Small intestine (tissue), 7 donors: ENCODE results near the gene UGT1A5. TPM values are rescaled to one million over a fixed set of nuclear protein-coding genes. Genes with fewer than 3 reads are reported as not detected.

Experiments used
- DNase-seq, 2 donors: peaks; one replicate each; pipeline versions ENCODE4 v3.0.0 to v3.0.0-alpha.2; 2013
- FAIRE-seq: peaks from 2 replicates; lab custom pipeline; 2012; peaks lifted over from hg19 to GRCh38; lab: Jason Lieb, UNC
- H3K27ac ChIP-seq, 3 donors: one replicate each; pipeline ENCODE4 v1.5.1; 2013; ENCODE audit warnings: low read length in 2 of 3, mild to moderate bottlenecking in 2 of 3, control low read depth in 1 of 3, inconsistent platforms in 1 of 3, low read depth in 1 of 3, moderate library complexity in 1 of 3
- H3K27me3 ChIP-seq, 3 donors: one replicate each; pipeline ENCODE4 v1.6.1; 2013; ENCODE audit warnings: low read length in 3 of 3, inconsistent platforms in 1 of 3; ENCODE audit not compliant: control insufficient read depth in 3 of 3, insufficient read depth in 3 of 3
- H3K36me3 ChIP-seq, 3 donors: one replicate each; pipeline ENCODE4 v1.6.1; 2013; ENCODE audit warnings: low read length in 3 of 3, inconsistent platforms in 1 of 3, low read depth in 1 of 3, mild to moderate bottlenecking in 1 of 3, moderate library complexity in 1 of 3; ENCODE audit not compliant: control insufficient read depth in 3 of 3, insufficient read depth in 2 of 3
- H3K4me1 ChIP-seq, 3 donors: one replicate each; pipeline ENCODE4 v1.6.1; 2013; ENCODE audit warnings: low read length in 2 of 3, inconsistent platforms in 1 of 3, low read depth in 1 of 3, mild to moderate bottlenecking in 1 of 3, moderate library complexity in 1 of 3; ENCODE audit not compliant: control insufficient read depth in 3 of 3, insufficient read depth in 2 of 3
- H3K4me3 ChIP-seq, 3 donors: one replicate each; pipeline ENCODE4 v1.5.1; 2013; ENCODE audit warnings: low read length in 3 of 3, control low read depth in 1 of 3, inconsistent platforms in 1 of 3, low read depth in 1 of 3, mild to moderate bottlenecking in 1 of 3, moderate library complexity in 1 of 3
- H3K9me3 ChIP-seq, 2 donors: one replicate each; pipeline ENCODE4 v1.6.1; 2013; ENCODE audit warnings: low read depth in 1 of 2, low read length in 1 of 2; ENCODE audit not compliant: control insufficient read depth in 2 of 2, insufficient read depth in 1 of 2
- WGBS, 3 donors: extraction: QIAGEN DNeasy Blood & Tissue Kit; methylation state at CpG; one replicate each; pipeline ENCODE4 v1.1.7; 2013; 5-methylcytosine and 5-hydroxymethylcytosine counted together
- polyA plus RNA-seq, 4 donors: library from polyadenylated mRNA; stranded (reverse) in 3 of 4; unstranded in 1 of 4; fragments of 200-250 nt in 3 of 4; fragments of 120-200 nt in 1 of 4; gene quantifications; one replicate each; pipeline versions ENCODE4 v1.2.1 to v1.2.3, GENCODE V29; 2013
- donor health status: healthy with polysubstance abuse.
- donor health status: control.
- donor health status: control.
- donor health status: Bipolar disorder and iron deficiency.
- donor health status: healthy.

The UGT1A5 gene
- polyA plus RNA-seq, 4 donors, result 0.15 to 15.4 (median 0.48) TPM; not detected in 1

DNA sequence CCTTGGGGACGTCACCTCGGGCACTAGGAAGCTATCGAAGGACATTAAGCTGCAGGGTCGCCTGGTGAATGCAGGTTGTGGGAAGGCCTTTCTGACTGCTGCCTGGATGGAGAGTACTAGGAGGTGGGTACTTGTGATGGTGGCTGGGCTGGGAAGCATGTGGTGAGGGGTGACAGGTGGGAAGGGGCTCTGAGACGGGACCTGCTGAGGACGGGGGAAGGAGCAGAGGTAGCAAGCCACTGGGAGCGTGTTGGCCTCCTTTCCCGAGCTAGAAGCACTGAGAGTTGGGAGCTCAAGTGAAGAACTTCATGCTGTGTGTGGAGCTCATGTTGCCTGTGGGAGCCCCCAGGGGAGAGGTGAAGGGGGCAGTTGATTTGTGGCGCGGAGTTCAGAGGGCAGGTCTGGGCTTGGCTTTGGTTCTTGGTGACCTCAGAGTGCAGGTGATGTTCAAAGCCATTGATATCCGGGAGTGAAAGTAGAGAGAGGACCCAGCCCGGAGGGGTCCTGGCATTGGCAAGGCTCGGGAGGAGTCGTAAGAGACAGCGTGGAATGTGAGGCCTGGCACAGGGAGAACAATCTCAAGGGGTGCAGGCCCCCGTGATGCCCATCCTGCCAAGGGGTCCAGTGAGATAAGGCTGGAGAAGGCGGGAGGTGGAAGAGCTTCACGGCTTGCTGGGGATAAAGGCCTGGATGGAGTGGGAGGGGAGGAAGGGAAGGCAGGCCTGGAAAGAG lies 78.6 kb downstream of the UGT1A5 start:
- Histone ChIP-seq H3K27ac (no peak overlapping the region), H3K4me3 (no peak overlapping the region), H3K9me3 (no peaks in the 10 kb centered on the region), H3K36me3 (no peaks in the 10 kb centered on the region), H3K4me1 (peaks cover 0 to 14% (median 0%) of the 10 kb centered on the region in 3 donors), H3K27me3 (no peaks in the 10 kb centered on the region)
- FAIRE-seq, result no peak
- DNase-seq, result no peak
- WGBS, 3 donors, result 86 to 91% (median 90%) methylated on average over 18 of the region's 18 CpGs

DNA sequence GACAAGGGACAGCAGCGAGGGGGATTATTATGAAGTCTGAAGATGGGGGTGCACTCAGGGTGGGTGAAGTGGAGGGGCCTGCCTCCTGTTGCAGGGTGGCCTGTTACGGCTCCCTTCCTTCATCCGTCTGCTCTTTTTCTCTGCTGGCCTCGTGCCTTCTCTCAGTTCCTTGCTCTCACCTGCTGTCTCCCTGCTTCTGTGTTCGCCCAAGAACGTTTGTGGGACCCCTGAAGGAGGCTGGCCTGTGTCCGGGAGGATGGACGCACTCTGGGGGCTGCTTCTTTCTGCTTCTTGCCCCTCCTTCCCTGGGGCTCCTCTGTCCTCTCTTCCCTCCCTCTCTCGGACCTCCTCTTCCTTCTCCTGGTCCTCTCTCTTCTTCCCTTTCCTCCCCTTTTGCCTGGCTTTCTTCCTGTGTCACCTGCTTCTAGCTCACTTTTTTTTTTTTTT lies 79.2 kb downstream of the UGT1A5 start:
- DNase-seq (no peak), FAIRE-seq (no peak)
- Histone ChIP-seq H3K4me1 (peaks cover 0 to 14% (median 0%) of the 10 kb centered on the region in 3 donors), H3K36me3 (no peaks in the 10 kb centered on the region), H3K9me3 (no peaks in the 10 kb centered on the region), H3K27me3 (no peaks in the 10 kb centered on the region), H3K4me3 (no peak overlapping the region), H3K27ac (no peak overlapping the region)
- WGBS, 3 donors, result 82 to 90% (median 84%) methylated on average over 9 of the region's 9 CpGs

DNA sequence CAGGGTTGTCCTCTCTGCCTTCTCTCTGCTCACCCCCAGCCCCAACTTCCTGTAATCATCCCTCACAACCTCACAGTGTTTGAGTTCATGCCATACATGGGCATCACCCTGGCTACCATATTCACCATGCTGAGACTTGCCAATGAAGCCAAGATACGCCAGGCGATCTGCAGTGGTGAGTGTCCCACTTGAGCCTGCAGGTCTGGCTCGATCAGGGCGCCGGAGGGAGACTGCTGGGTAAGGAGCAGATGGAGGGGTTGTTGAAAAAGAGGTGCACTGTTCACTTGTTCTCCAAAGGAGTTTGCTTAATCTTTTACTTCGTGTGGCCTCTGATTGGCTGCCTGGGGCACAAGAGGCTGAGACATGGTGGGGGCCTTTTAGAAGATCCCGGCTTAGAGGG lies 80.0 kb downstream of the UGT1A5 start:
- 89 to 91% (median 89%) methylated on average over 7 of the region's 7 CpGs for WGBS, 3 donors
- no peaks in the 10 kb centered on the region for H3K27me3 ChIP-seq
- H3K27ac ChIP-seq, result no peak overlapping the region
- no peak for DNase-seq
- no peaks in the 10 kb centered on the region for H3K9me3 ChIP-seq
- no peaks in the 10 kb centered on the region for H3K36me3 ChIP-seq
- H3K4me3 ChIP-seq, result no peak overlapping the region
- H3K4me1 ChIP-seq, result peaks cover 0 to 14% (median 0%) of the 10 kb centered on the region in 3 donors
- no peak for FAIRE-seq

DNA sequence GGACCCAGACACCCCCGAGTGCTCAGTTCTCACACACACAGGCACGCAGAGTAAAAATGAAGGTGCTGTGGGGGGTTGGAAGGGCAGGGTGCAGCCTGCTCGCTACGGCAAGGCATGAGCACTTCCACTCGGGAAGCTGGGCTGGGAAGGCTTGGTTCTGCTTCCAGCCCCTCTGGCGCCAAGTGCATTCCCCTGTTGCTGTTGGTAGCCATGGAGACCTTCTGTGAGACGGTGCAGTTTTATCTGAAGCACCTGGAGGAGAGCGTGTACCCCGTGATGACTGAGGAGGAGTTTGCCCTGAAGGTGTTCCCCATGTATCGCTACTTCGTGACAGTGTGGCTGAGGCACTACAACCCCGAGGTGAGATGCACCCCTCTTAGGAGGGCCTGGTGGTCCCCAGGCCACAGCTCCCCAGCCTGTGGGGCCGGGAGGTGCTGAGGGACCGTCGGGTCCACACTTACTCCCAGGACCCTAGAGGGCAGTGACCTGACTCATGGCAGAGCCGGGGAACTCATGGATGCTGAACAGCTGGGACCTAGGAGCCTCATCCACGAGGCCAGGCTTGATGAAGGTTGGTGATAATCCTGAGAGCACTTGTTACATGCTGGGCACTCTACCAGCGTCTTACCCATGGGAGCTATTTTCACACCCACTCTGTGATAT lies 80.9 kb downstream of the UGT1A5 start:
- no peak for FAIRE-seq
- no peaks in the 10 kb centered on the region for H3K9me3 ChIP-seq

DNA sequence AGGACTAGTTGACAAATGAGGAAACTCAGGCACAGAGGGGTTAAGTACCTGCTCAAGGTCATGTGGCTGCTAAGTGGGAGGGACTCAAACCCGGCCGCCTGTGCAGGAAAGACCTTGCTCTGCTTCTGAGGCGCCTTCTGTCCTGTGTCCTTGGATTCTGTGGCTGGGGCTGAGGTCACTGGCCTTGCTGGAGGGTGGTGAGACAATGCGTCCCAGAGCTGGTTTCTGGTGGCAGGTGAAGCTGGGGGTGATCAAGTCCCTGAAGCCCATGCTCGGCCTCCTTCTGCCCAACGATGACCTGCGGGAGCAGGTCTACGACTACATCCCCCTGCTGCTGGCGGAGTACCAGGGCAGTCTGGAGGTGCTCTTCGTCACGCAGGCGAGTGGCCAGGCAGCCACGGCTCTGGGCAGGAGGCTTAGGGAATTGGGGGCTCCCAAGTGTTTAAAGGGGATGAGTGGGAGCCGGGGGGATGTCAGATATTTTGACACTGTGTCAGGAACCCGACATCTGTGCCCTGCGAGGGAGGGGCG lies 81.5 kb downstream of the UGT1A5 start:
- Histone ChIP-seq H3K27ac (no peak overlapping the region), H3K4me3 (no peak overlapping the region), H3K4me1 (peaks cover 0 to 14% (median 0%) of the 10 kb centered on the region in 3 donors), H3K27me3 (no peaks in the 10 kb centered on the region), H3K36me3 (no peaks in the 10 kb centered on the region), H3K9me3 (no peaks in the 10 kb centered on the region)
- DNase-seq (peak in 1 of 2 donors; percentile 38), FAIRE-seq (no peak)
- 76 to 79% (median 76%) methylated on average over 17 of the region's 17 CpGs for WGBS, 3 donors

More for the DNA sequence above, 80.9 kb downstream of the UGT1A5 start:
- no peaks in the 10 kb centered on the region for H3K36me3 ChIP-seq
- DNase-seq, result peak; percentile 11 to 74
- H3K4me3 ChIP-seq, result no peak overlapping the region
- H3K4me1 ChIP-seq, result peaks cover 0 to 14% (median 0%) of the 10 kb centered on the region in 3 donors
- H3K27me3 ChIP-seq, result no peaks in the 10 kb centered on the region
- WGBS, 3 donors, result 40 to 67% (median 44%) methylated on average over 18 of the region's 18 CpGs
- H3K27ac ChIP-seq, result peak overlapping the region in 1 of 3 donors; percentile 30

DNA sequence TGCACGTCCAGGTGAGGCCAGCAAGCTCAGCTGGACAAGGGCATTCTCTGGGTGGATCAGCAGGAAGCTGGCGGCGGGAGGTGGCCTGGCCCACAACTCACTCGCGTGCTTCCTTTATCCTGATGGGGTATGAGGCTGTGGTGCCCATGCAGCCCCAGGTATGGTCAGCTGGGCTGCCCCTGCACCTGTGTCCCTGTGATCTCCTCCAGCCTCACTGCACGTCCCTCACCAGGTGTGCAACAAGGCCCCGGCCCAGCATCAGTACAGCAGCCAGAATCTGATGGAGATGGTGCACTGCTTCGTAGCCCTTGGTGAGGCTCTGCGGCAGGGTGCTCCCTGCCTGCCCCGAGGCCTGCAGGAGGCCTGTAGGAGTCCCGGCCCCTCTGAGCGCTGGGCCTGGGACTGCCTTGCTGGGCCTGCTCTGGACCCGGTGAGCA lies 83.0 kb downstream of the UGT1A5 start:
- no peak for FAIRE-seq
- 94 to 97% (median 95%) methylated on average over 13 of the region's 13 CpGs for whole genome bisulfite sequencing, 3 donors
- H3K27ac ChIP-seq, result no peak overlapping the region
- no peak overlapping the region for H3K4me3 ChIP-seq
- H3K4me1 ChIP-seq, result peaks cover 0 to 14% (median 0%) of the 10 kb centered on the region in 3 donors
- no peaks in the 10 kb centered on the region for H3K36me3 ChIP-seq
- DNase-seq, result no peak
- H3K27me3 ChIP-seq, result no peaks in the 10 kb centered on the region
- no peaks in the 10 kb centered on the region for H3K9me3 ChIP-seq

DNA sequence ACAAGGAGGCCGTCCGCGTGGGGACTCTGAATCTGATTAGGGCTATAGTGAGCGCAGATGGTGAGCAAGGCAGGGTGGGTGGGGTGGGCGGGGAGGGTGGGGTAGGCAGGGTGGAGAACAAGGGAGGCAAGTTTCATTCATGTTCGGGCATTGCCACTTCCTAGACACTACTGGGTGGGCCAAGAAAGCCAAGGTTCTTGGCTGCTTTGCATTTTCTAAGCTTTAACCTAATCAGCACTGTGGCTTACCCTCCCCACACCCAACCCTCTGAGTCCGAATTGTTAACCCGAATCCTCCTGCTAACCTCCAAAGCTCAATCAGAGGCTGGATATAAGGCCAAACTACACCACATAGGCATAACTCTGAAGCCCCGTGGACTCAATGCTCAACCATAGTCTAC lies 83.5 kb downstream of the UGT1A5 start:
- Histone ChIP-seq H3K4me3 (no peak overlapping the region), H3K36me3 (no peaks in the 10 kb centered on the region), H3K9me3 (no peaks in the 10 kb centered on the region), H3K27me3 (no peaks in the 10 kb centered on the region), H3K4me1 (peaks cover 0 to 14% (median 0%) of the 10 kb centered on the region in 3 donors), H3K27ac (no peak overlapping the region)
- FAIRE-seq, result no peak
- 82 to 95% (median 90%) methylated on average over 9 of the region's 9 CpGs for WGBS, 3 donors
- no peak for DNase-seq

DNA sequence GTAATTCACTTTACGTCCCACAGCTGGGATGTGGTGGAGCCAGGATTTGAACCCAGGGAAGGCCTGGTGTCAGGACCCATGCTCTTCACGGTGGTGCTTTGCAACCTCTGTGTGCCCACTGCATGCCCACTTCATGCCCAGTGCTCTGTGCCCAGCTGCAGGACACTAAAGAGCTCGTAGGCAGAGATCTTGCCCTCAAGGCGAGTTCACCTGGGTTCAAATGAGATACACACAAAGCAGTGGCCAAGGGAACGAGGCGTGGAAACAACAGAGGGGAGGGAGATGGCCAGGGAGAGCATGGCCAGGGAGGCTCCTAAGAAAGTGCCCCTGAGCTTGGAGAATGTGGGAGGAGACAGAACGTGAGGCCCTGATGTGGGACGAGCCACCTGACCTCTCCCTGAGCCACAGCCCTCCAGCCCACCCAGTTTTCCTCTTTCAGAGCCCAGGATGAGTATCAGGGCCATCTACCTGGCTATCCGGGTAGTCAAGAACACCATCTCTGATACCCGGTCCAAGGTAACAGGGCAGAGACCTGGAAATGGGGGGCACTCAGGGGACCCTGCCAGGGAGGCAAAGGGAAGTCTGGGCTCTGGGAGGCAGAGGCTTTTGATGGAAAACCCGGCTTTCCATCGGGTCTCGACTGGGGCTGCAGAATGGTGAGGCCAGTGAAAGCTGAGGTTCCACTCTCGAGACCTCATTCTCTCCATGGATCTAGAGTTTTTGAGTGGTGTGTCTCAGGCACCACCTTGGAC lies 85.8 kb downstream of the UGT1A5 start:
- Histone ChIP-seq H3K36me3 (no peaks in the 10 kb centered on the region), H3K4me1 (peaks cover 0 to 7% (median 0%) of the 10 kb centered on the region in 3 donors), H3K9me3 (no peaks in the 10 kb centered on the region), H3K4me3 (no peak overlapping the region), H3K27ac (no peak overlapping the region), H3K27me3 (no peaks in the 10 kb centered on the region)
- FAIRE-seq, result no peak
- no peak for DNase-seq
- WGBS, 3 donors, result 81 to 84% (median 84%) methylated on average over 14 of the region's 14 CpGs
